ENCODE measurements around the gene TAAR1. TPM values are rescaled to one million over a fixed set of nuclear protein-coding genes. Genes with fewer than 3 reads are reported as not detected.
"Not testable (repeated sequence)": the region's sequence is repeated elsewhere in the genome, so short reads cannot be mapped to it uniquely, and the experiment has no call there.

The TAAR1 gene
- total RNA-seq, 2 donors from 2014 or later, result not detected

DNA sequence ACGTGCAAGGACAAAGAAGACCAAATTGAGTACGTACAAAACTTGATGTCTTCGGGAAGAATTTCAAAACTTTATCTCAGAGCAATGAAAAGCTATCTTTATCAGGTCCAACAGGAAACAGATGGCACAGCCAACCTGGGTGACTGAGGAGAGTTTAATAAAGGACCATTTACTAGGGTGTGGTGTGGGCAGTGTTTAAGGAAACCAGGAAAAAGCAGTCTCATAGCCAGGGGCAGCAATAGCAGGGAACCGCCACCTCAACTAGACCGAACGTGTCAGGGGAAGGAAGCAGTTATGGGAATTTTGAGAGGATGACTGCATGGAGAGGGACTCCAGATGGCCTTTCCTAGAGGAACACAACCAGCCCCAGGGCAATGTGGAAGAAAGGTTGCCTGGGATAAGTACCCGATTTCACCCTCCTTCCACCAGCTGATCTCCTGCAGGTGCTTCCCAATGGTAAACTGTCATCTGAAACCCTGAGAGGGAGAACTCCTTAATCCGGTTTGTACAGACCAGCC is 54.3 kb downstream of the TAAR1 start:
- no peaks in the 10 kb centered on the region for H3K36me3 Mint-ChIP-seq
- H3K27me3 Mint-ChIP-seq, result peaks cover 0 to 6% of the 10 kb centered on the region in 2 donors
- ATAC-seq (no peak), DNase-seq (ENCODE audit: low spot score) (no peak)
- peaks cover 0 to under 1% of the 10 kb centered on the region in 2 donors for H3K4me1 Mint-ChIP-seq (ENCODE audit: low read depth in 2 of 2)
- no peaks in the 10 kb centered on the region for H3K9me3 Mint-ChIP-seq
- H3K4me3 Mint-ChIP-seq, result no peak overlapping the region
- no peak overlapping the region for H3K27ac Mint-ChIP-seq

DNA sequence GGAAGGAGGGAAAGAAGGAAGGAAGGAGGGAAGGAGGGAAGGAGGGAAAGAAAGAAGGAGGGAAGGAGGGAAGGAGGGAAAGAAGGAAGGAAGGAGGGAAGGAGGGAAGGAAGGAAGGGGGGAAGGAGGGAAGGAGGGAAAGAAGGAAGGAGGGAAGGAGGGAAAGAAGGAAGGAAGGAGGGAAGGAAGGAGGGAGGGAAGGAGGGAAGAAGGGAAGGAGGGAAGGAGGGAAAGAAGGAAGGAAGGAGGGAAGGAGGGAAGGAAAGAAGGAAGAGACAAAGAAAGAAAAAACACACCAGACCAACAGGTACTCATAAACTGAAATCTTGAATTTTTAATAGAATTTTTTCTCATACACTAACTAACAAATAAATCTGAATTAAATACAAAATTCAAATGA is 58.1 kb downstream of the TAAR1 start:
- not testable (repeated sequence) for DNase-seq (ENCODE audit: low spot score); H3K4me1 Mint-ChIP-seq (ENCODE audit: low read depth in 2 of 2); H3K27ac Mint-ChIP-seq; H3K36me3 Mint-ChIP-seq; H3K9me3 Mint-ChIP-seq; H3K4me3 Mint-ChIP-seq; ATAC-seq
- peaks cover 5 to 22% of the 10 kb centered on the region in 2 donors for H3K27me3 Mint-ChIP-seq

DNA sequence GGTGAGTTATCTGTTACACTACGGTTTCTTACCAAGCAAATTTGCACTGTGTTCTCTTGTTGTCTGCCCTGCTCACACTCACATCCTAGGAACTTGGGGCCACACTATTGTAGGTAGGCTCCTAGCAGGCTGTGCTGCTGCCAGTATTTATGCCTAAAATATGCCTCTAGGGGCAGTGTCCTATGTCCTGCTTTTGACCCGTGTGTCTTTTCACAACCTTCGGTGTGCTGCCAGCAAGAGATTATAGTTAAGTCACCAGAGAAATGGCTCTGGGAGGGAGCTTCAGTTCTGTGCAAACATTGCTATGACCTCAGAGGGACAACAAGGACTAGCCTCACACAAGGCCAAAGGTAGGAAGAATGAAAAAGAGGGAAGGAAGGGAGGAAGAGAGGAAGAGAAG is 60.5 kb downstream of the TAAR1 start:
- Mint-ChIP-seq H3K27me3 (peaks cover 11 to 22% of the 10 kb centered on the region in 2 donors), H3K27ac (no peak overlapping the region), H3K4me3 (no peak overlapping the region), H3K4me1 (ENCODE audit: low read depth in 2 of 2) (peaks cover 2 to 5% of the 10 kb centered on the region in 2 donors), H3K9me3 (no peaks in the 10 kb centered on the region), H3K36me3 (no peaks in the 10 kb centered on the region)
- DNase-seq (ENCODE audit: low spot score), result no peak
- ATAC-seq, result no peak

DNA sequence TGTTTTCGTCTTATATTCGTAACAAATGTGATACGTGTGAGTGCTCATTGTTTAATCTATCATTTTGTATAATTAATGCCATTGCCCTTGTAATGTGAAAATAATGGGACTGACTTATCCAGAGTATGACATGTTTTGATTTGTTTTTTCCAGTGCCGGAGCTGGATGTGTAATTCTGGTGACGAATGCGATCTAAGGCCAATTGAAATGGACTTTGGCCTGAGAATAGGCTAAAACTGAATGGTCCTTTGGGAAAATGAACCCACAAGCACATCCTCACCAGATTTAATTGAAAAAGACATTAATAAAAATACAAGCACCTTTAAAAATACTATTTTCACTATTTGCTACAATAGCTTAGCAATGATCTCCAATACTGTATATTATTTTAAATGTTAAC is 62.8 kb downstream of the TAAR1 start:
- H3K27ac Mint-ChIP-seq, result no peak overlapping the region
- DNase-seq (ENCODE audit: low spot score), result no peak
- peaks cover 11 to 22% of the 10 kb centered on the region in 2 donors for H3K27me3 Mint-ChIP-seq
- peaks cover 6 to 10% of the 10 kb centered on the region in 2 donors for H3K4me1 Mint-ChIP-seq (ENCODE audit: low read depth in 2 of 2)
- ATAC-seq, result no peak
- no peak overlapping the region for H3K4me3 Mint-ChIP-seq
- no peaks in the 10 kb centered on the region for H3K9me3 Mint-ChIP-seq
- no peaks in the 10 kb centered on the region for H3K36me3 Mint-ChIP-seq

Other genes starting within 250 kb of the TAAR1 start
- 10 to 100 TPM; 23.8 to 36.2 TPM for gene STX7, start 146.1 kb downstream of the TAAR1 start, total RNA-seq
- gene TAAR9, start 120.9 kb downstream of the TAAR1 start, total RNA-seq, result not detected
- gene TAAR8, start 106.5 kb downstream of the TAAR1 start, total RNA-seq, result not detected
- not detected for gene TAAR6, start 88.9 kb downstream of the TAAR1 start, total RNA-seq
- not detected for gene TAAR5, start 69.4 kb downstream of the TAAR1 start, total RNA-seq
- gene TAAR2, start 34.9 kb downstream of the TAAR1 start, total RNA-seq, result not detected
- gene VNN1, start 54.9 kb upstream of the TAAR1 start, total RNA-seq, result 1 to 10 TPM in 1 of 2 donors, under 1 TPM in 1; 0.83 to 1.6 TPM
- gene VNN2, start 98.7 kb upstream of the TAAR1 start, total RNA-seq, result 10 to 100 TPM; 28.9 to 30.8 TPM
- 1 to 10 TPM; 2.9 to 5.6 TPM for gene SLC18B1, start 139.5 kb upstream of the TAAR1 start, total RNA-seq
- gene RPS12, start 155.4 kb upstream of the TAAR1 start, total RNA-seq, result 1,000 to 10,000 TPM in 1 of 2 donors, 100 to 1,000 TPM in 1; 832 to 1,576 TPM